GM12875 (cell line): ENCODE results near the gene AP1M2.

Experiments
- H3K4me3 ChIP-seq: one replicate; pipeline ENCODE4 v1.5.1; 2011; ENCODE audit warnings: low read depth, low read length, control low read depth
- TF ChIP-seq, protein P1 (sequence below): IDR thresholded peaks from 2 replicates; pipeline ENCODE4 v1.5.1; 2011; ENCODE audit warnings: low read depth, mild to moderate bottlenecking, control low read depth, inconsistent platforms, low read length, moderate library complexity, borderline replicate concordance; ENCODE audit not compliant: insufficient read depth

Gene AP1M2

DNA sequence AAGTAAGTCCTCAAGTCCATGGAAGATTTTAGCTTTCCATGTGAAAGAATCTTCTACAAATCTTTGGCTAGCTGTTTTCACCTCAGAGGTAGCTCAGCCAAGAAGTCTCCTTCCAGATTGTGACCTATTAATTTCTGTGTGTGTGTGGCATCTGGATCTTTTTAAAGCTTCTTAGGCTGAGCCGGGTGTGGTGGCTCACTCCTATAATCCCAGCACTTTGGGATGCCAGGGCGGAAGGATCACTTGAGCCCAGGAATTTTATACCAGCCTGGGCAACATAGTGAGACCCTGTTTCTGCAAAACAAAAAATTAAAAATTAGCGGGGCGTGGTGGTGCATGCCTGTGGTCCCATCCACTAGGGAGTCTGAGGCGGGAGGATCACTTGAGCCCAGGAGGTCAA is 24.8 kb upstream of the AP1M2 start:
- no peak overlapping the region for H3K4me3 ChIP-seq
- TF ChIP-seq, protein P1, sequence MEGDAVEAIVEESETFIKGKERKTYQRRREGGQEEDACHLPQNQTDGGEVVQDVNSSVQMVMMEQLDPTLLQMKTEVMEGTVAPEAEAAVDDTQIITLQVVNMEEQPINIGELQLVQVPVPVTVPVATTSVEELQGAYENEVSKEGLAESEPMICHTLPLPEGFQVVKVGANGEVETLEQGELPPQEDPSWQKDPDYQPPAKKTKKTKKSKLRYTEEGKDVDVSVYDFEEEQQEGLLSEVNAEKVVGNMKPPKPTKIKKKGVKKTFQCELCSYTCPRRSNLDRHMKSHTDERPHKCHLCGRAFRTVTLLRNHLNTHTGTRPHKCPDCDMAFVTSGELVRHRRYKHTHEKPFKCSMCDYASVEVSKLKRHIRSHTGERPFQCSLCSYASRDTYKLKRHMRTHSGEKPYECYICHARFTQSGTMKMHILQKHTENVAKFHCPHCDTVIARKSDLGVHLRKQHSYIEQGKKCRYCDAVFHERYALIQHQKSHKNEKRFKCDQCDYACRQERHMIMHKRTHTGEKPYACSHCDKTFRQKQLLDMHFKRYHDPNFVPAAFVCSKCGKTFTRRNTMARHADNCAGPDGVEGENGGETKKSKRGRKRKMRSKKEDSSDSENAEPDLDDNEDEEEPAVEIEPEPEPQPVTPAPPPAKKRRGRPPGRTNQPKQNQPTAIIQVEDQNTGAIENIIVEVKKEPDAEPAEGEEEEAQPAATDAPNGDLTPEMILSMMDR = no peak

DNA sequence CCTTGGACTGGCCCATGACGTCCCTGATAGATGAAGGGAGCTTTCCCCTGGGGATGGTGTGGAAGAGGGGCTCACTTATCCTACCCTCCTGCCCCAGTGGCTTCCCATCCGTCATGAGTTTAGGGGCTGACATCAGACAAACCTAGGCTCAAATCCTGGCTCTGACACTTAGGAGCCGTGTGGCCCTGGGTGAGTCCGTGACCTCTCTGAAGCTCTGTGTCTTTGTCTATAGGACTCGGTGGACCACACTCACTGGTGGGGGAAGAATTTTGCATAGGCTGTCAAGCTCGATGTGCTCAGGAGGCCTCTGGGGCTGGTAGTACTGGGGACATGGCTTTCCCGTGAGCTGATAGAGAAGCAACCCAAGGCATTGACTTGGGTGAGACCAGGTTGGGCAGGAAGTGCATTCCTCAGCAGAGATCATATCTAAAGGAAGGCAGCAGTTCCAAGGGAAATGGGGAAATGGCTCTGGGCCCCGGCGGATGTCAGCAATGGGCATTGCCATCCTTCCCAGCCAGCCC is 17.4 kb upstream of the AP1M2 start:
- TF ChIP-seq, protein P1 = no peak

DNA sequence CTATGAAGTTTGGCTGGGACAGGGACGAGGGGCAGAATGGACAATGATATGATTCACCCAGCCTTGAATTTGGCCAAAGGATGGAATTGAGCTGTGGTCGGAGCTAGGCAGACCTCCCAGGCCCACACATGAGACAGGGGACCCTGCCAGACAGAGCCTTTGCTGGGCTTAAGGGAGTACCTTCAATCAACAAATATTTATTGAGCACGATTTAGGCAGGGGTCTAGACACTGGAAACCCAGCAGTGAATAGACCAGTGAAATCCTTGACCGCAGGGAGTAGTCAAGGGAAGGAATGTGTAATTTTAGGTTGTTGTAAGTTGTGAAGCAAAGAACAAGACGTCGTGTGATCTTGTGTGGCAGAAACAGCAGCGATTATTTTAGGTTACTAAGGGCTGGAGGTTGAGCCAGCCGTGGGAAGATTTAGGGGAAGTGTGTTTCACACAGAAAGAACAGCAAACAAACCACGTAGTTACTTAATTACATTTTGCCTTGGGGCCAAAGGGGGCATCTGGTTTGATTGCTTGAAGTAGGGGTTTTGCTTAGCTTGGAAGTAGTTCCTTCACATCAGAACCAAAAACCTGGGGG is 16.9 kb upstream of the AP1M2 start:
- TF ChIP-seq, protein P1 = no peak
- H3K4me3 ChIP-seq = peak overlapping the region; percentile 99

More for the DNA sequence above, 17.4 kb upstream of the AP1M2 start:
- peak overlapping the region; percentile 99 for H3K4me3 ChIP-seq

DNA sequence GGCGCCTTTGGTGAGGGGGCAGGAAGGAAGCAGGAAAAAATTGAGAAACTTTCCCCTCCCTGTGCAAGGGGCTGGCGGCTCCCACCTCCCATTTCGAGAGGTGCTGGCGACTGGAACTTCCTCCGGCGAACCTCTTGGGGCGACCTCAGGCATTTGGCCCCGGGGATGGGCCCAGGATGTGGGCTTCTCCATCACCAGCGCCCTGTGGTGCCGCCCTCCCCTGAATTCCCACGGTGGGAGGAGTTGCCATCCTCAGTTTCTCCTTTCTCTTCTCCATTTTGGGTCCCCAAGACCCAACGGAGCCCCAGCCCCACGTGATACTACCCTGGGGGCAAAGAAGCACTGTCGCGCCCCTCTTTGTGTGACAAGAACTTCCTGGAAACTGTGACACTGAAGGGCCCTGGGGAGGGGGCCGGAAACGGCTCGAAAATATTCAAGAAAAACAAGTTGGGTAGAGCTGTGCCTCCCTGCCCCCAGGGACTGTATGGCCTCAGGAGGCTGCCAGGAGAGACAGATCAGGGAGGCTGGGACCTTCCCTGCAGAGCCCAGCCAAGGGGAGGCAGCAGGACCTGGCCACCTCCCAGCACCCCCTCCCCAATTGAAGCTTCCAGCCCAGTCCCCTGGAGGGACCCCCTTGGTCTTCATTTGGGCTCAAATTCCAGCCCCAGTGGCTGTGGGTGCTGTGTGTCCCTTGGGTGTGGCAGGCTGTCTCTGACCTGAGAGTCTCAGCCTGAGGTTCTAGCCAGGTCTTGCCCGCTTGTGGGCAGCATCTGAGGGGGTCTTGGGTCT is 16.2 kb upstream of the AP1M2 start:
- TF ChIP-seq, protein P1 = 0 out of 2 replicates have a peak, but pooled peaks have one; percentile 10
- H3K4me3 ChIP-seq = peak overlapping the region; percentile 99

DNA sequence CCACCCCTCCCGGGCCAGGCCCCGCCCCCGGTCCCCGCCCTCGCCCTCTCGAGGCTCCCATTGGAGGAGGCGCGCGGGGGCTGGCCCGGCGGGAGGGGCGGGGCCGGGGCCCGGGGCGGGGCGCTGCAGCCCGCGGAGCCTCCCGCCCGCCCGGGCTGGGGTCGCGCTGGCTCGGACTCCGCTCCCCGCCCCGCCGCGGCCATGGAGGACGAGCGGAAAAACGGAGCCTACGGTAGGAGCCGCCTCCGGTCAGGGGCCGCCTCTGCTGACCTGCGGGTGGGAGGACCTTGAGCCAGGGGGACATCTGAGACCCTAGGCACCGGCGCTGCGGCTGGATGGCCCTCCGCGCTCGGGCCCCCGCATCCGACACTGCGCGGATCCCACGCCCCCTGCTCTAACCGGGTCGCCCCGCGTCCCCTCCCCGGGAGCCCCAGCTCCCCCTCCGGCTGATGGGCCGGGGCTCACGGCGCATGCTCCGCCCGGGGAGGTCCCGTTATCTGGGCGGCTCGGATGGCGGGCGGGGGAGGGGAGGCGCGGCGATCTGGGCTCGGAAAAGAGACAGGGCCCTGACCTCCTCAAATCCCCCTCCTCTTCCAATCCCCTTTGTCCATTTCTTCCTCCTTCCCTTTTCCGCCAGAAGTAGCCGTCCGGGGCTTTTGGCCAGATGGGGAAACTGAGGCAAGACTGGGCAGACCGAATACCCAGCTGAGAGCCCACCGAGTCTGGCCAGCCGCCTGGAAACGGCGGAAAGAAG is 15.4 kb upstream of the AP1M2 start:
- H3K4me3 ChIP-seq = peak overlapping the region; percentile 99
- TF ChIP-seq, protein P1 = no peak

DNA sequence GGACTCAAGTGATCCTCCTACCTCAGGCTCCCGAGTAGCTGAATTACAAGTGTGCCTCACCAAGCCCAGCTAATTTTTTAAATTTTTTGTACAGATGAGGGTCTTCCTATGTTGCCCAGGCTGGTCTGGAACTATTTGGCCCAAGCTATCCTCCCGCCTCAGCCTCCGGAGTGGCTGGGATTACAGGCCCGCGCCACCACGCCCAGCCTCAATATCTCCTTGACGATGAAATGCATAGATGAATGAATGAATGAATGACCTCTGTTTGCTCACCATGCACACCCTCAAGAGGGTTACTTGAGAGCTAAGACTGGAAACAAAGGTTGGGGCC is 14.9 kb upstream of the AP1M2 start:
- TF ChIP-seq, protein P1 = no peak
- H3K4me3 ChIP-seq = no peak overlapping the region
